Neuronal stem cell (in vitro differentiated cells): ENCODE results near the gene DGKB.

Source experiments
- DNase-seq: peaks from one replicate; pipeline ENCODE4 v3.0.0-alpha.2; 2013; ENCODE audit warnings: low spot score
- H2AFZ ChIP-seq: one replicate; pipeline ENCODE4 v1.6.1; 2013; ENCODE audit warnings: mild to moderate bottlenecking, low read length, inconsistent platforms
- H2AK5ac ChIP-seq: 2 replicates; pipeline ENCODE4 v1.6.1; 2013; ENCODE audit warnings: low read depth, mild to moderate bottlenecking, inconsistent platforms, low read length, moderate library complexity, mixed read lengths
- H2BK120ac ChIP-seq: 2 replicates; pipeline ENCODE4 v1.6.1; 2013; ENCODE audit warnings: low read depth, mild to moderate bottlenecking, inconsistent platforms, low read length, moderate library complexity, mixed read lengths
- H2BK12ac ChIP-seq: one replicate; pipeline ENCODE4 v1.6.1; 2013; ENCODE audit warnings: low read length, inconsistent platforms
- H2BK15ac ChIP-seq: 2 replicates; pipeline ENCODE4 v1.6.1; 2013; ENCODE audit warnings: mild to moderate bottlenecking, low read length, inconsistent platforms, mixed read lengths
- H2BK5ac ChIP-seq: one replicate; pipeline ENCODE4 v1.6.1; 2013; ENCODE audit warnings: inconsistent platforms, mild to moderate bottlenecking, low read length, moderate library complexity
- H3K14ac ChIP-seq: one replicate; pipeline ENCODE4 v1.6.1; 2013; ENCODE audit warnings: low read length, inconsistent platforms
- H3K18ac ChIP-seq: 2 replicates; pipeline ENCODE4 v1.6.1; 2013; ENCODE audit warnings: low read length, inconsistent platforms
- H3K23ac ChIP-seq: 2 replicates; pipeline ENCODE4 v1.6.1; 2013; ENCODE audit warnings: low read depth, mild to moderate bottlenecking, mixed read lengths, low read length, inconsistent platforms; ENCODE audit not compliant: poor library complexity
- H3K27ac ChIP-seq: replicated peaks from 3 replicates; pipeline ENCODE4 v1.5.1; 2013; ENCODE audit warnings: low read length, inconsistent platforms
- H3K27me3 ChIP-seq, 3 experiments: 2 replicates each; pipeline ENCODE4 v1.6.1; 2013; ENCODE audit warnings: low read length in 3 of 3, mild to moderate bottlenecking in 2 of 3, inconsistent platforms in 1 of 3, low read depth in 1 of 3, mixed read lengths in 1 of 3, moderate library complexity in 1 of 3; ENCODE audit not compliant: control insufficient read depth in 3 of 3, insufficient read depth in 3 of 3
- H3K36me3 ChIP-seq, 2 donors: replicated peaks in 1 of 2; 2 replicates each; pipeline ENCODE4 v1.6.1; 2013; ENCODE audit warnings: low read length in 2 of 2; ENCODE audit not compliant: control insufficient read depth in 2 of 2, insufficient read depth in 2 of 2
- H3K4ac ChIP-seq: 2 replicates; pipeline ENCODE4 v1.6.1; 2013; ENCODE audit warnings: inconsistent platforms, mild to moderate bottlenecking, low read length, moderate library complexity
- H3K4me1 ChIP-seq, 2 donors: 1 replicate in 1 of 2; 2 replicates in 1 of 2; pipeline ENCODE4 v1.6.1; 2013; ENCODE audit warnings: low read length in 2 of 2, low read depth in 1 of 2; ENCODE audit not compliant: control insufficient read depth in 2 of 2, insufficient read depth in 1 of 2
- H3K4me2 ChIP-seq: one replicate; pipeline ENCODE4 v1.6.1; 2013; ENCODE audit warnings: mild to moderate bottlenecking, low read length, inconsistent platforms; ENCODE audit not compliant: insufficient read depth, poor library complexity, severe bottlenecking
- H3K4me3 ChIP-seq, 2 donors: 2 replicates each; pipeline ENCODE4 v1.5.1; 2013; ENCODE audit warnings: low read length in 2 of 2, mild to moderate bottlenecking in 2 of 2, inconsistent platforms in 1 of 2, moderate library complexity in 1 of 2
- H3K79me1 ChIP-seq: one replicate; pipeline ENCODE4 v1.6.1; 2013; ENCODE audit warnings: low read depth, mild to moderate bottlenecking, inconsistent platforms, low read length, moderate library complexity
- H3K9ac ChIP-seq: one replicate; pipeline ENCODE4 v1.6.1; 2013; ENCODE audit warnings: mild to moderate bottlenecking, low read depth, low read length, inconsistent platforms; ENCODE audit not compliant: poor library complexity
- H3K9me3 ChIP-seq, 2 donors: replicated peaks in 1 of 2; 2 replicates each; pipeline versions ENCODE3 to v1.6.1; 2013; ENCODE audit warnings: low read length in 2 of 2, mild to moderate bottlenecking in 2 of 2, inconsistent platforms in 1 of 2, low read depth in 1 of 2, mixed read lengths in 1 of 2, moderate library complexity in 1 of 2; ENCODE audit not compliant: control insufficient read depth in 2 of 2, insufficient read depth in 1 of 2
- H4K8ac ChIP-seq: one replicate; pipeline ENCODE4 v1.6.1; 2013; ENCODE audit warnings: low read depth, mild to moderate bottlenecking, inconsistent platforms, low read length, moderate library complexity
- H4K91ac ChIP-seq: one replicate; pipeline ENCODE4 v1.6.1; 2013; ENCODE audit warnings: low read length, low read depth, mild to moderate bottlenecking, inconsistent platforms; ENCODE audit not compliant: poor library complexity
- WGBS, 2 donors: extraction: QIAGEN DNeasy Blood & Tissue Kit; methylation state at CpG; one replicate each; pipeline ENCODE4 v1.1.7; 2013; ENCODE audit warnings: missing lambda C conversion rate in 2 of 2, mixed read lengths in 1 of 2; ENCODE audit not compliant: insufficient read length in 2 of 2, insufficient replicate concordance in 1 of 2; ENCODE audit errors: extremely low coverage in 2 of 2; 5-methylcytosine and 5-hydroxymethylcytosine counted together

The DGKB gene

GRCh38 chr7:14177876-14178275 lies 724.7 kb downstream of the DGKB start:
- Histone ChIP-seq H3K27me3 (no peaks in the 10 kb centered on the region), H2AK5ac (no peak overlapping the region), H3K79me1 (no peaks in the 10 kb centered on the region), H2AFZ (no peak overlapping the region), H2BK15ac (no peak overlapping the region), H3K23ac (no peak overlapping the region), H3K4ac (no peak overlapping the region), H4K91ac (no peak overlapping the region), H3K27ac (no peak overlapping the region), H3K4me3 (no peak overlapping the region), H3K36me3 (no peaks in the 10 kb centered on the region), H2BK12ac (no peak overlapping the region), H3K4me2 (no peak overlapping the region), H3K18ac (no peak overlapping the region), H3K14ac (no peak overlapping the region), H3K4me1 (no peaks in the 10 kb centered on the region), H2BK120ac (no peak overlapping the region), H2BK5ac (no peak overlapping the region), H3K9ac (no peak overlapping the region), H4K8ac (no peak overlapping the region), H3K9me3 (no peaks in the 10 kb centered on the region)
- no peak for DNase-seq
- no CpG with 5 or more reads among the region's 5 CpGs for WGBS, 2 donors

GRCh38 chr7:14170872-14171271 lies 731.7 kb downstream of the DGKB start:
- no peak overlapping the region for H4K91ac ChIP-seq
- H4K8ac ChIP-seq, result no peak overlapping the region
- no peak overlapping the region for H3K18ac ChIP-seq
- no peak overlapping the region for H2BK15ac ChIP-seq
- H3K4me3 ChIP-seq, result no peak overlapping the region
- no peak overlapping the region for H3K27ac ChIP-seq
- no peak overlapping the region for H3K4me2 ChIP-seq
- WGBS, 2 donors, result no CpG with 5 or more reads among the region's 2 CpGs
- H2AK5ac ChIP-seq, result no peak overlapping the region
- no peak overlapping the region for H2AFZ ChIP-seq
- H3K9me3 ChIP-seq, result peaks cover 0 to 8% of the 10 kb centered on the region in 2 donors
- H2BK5ac ChIP-seq, result no peak overlapping the region
- no peak for DNase-seq
- H3K27me3 ChIP-seq, result no peaks in the 10 kb centered on the region
- H2BK120ac ChIP-seq, result no peak overlapping the region
- H3K4me1 ChIP-seq, result no peaks in the 10 kb centered on the region
- no peak overlapping the region for H3K14ac ChIP-seq
- H3K23ac ChIP-seq, result no peak overlapping the region
- no peak overlapping the region for H3K9ac ChIP-seq
- H3K4ac ChIP-seq, result no peak overlapping the region
- H3K79me1 ChIP-seq, result no peaks in the 10 kb centered on the region
- H2BK12ac ChIP-seq, result no peak overlapping the region
- no peaks in the 10 kb centered on the region for H3K36me3 ChIP-seq

- Histone ChIP-seq H3K36me3 (no peaks in the 10 kb centered on the region), H2AK5ac (no peak overlapping the region), H3K9ac (no peak overlapping the region), H4K91ac (no peak overlapping the region), H3K4ac (no peak overlapping the region), H3K4me2 (no peak overlapping the region), H3K14ac (no peak overlapping the region), H3K9me3 (no peaks in the 10 kb centered on the region), H3K4me1 (peaks cover 0 to under 1% of the 10 kb centered on the region in 2 donors), H3K4me3 (no peak overlapping the region), H3K23ac (no peak overlapping the region), H3K79me1 (no peaks in the 10 kb centered on the region), H2BK12ac (no peak overlapping the region), H2BK120ac (no peak overlapping the region), H3K18ac (no peak overlapping the region), H2BK15ac (no peak overlapping the region), H3K27ac (no peak overlapping the region), H4K8ac (no peak overlapping the region), H2BK5ac (no peak overlapping the region), H3K27me3 (no peaks in the 10 kb centered on the region), H2AFZ (no peak overlapping the region)
- no CpG with 5 or more reads among the region's 2 CpGs for WGBS, 2 donors
- DNase-seq, result no peak
Observed at GRCh38 chr7:14158111-14158510, 744.4 kb downstream of the DGKB start.

- no peak overlapping the region for H4K8ac ChIP-seq
- no peak overlapping the region for H4K91ac ChIP-seq
- no peak overlapping the region for H3K4ac ChIP-seq
- H2AK5ac ChIP-seq, result no peak overlapping the region
- WGBS, 2 donors, result no CpG with 5 or more reads among the region's 1 CpG
- H3K36me3 ChIP-seq, result no peaks in the 10 kb centered on the region
- no peak overlapping the region for H2BK120ac ChIP-seq
- peaks cover 0 to 2% of the 10 kb centered on the region in 2 donors for H3K4me1 ChIP-seq
- H3K23ac ChIP-seq, result no peak overlapping the region
- DNase-seq, result no peak
- no peak overlapping the region for H3K14ac ChIP-seq
- no peak overlapping the region for H2BK15ac ChIP-seq
- H3K18ac ChIP-seq, result no peak overlapping the region
- no peak overlapping the region for H2BK12ac ChIP-seq
- no peaks in the 10 kb centered on the region for H3K27me3 ChIP-seq
- no peaks in the 10 kb centered on the region for H3K9me3 ChIP-seq
- H2BK5ac ChIP-seq, result no peak overlapping the region
- H3K27ac ChIP-seq, result no peak overlapping the region
- H3K4me3 ChIP-seq, result no peak overlapping the region
- no peak overlapping the region for H3K4me2 ChIP-seq
- no peak overlapping the region for H2AFZ ChIP-seq
- H3K79me1 ChIP-seq, result no peaks in the 10 kb centered on the region
- H3K9ac ChIP-seq, result no peak overlapping the region
Observed at GRCh38 chr7:14156436-14156835, 746.1 kb downstream of the DGKB start.
